Activated CD8-positive, alpha-beta memory T cell treated with anti-CD3 and anti-CD28 coated beads, Interleukin-2, amount 50 U/mL, for 1 hour (primary cell): ENCODE measurements around the gene HTR7.

Source experiments
- DNase-seq: peaks from one replicate; pipeline ENCODE4 v3.0.0-alpha.2; 2020; ENCODE audit errors: extremely low read depth

Gene HTR7

DNA sequence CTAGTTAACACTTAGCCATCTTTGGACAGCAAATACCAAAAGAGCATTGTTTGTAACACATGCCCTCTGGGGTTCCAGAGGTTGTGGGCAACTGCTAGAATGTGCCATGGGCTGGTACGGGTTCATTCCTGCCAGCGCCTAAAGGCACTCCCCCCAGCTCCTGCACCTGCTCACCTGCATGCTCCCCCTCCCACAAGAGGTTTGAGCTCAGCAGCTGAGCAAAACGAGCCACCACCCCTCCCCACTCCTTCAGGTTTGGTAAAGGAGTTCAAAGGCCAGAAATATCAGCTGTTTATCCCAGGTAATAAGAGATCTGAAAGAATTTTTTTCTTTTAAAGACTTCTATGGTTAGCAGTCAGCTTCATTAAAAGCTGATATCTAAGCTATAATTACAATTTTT lies 53.5 kb downstream of the HTR7 start:
- no peak for DNase-seq

DNA sequence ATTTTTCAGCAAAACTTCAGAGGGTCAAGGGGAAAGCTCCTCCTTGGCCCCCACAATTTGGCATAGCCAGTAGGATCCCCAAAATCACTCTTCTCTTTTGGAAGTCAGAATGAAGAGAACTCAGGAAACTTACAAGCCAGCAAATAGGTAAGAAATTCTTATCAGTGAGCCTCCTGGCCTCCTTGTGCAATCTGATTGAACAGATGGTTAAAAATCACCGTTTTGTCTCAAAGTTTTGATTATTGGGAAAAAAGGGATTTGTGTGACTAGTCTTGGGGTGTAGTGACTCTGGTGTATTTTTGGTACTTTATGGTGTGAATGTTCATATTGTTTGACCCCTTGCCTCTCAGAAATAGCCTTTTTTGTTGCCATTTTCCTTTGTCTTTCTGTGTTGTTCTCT lies 56.2 kb downstream of the HTR7 start:
- DNase-seq = no peak

DNA sequence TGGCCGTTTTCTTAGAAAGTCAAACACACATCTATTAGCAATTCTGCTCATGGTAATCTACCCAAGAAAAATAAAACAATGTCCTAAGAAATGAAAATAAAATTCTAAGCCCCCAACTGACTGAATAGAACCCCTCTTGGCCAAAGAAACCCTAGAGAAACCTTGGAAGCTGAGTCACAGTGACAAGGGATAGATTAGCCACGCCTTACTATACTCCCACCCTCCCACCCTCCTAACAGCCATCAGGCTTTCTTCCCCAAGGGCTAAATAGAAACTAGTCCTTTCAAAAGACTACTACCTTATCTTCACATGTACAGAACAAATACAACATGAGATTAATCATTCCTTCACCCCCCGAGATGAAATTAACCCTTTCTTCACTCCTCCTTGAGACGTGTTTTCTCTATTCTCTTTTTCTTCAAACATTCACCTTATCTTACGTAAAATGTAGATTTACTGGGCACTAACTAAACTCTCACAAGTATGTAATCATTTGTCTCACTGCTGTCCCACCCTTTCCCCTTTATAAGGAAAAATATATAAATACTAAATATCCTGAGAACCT lies 57.5 kb downstream of the HTR7 start:
- no peak for DNase-seq

DNA sequence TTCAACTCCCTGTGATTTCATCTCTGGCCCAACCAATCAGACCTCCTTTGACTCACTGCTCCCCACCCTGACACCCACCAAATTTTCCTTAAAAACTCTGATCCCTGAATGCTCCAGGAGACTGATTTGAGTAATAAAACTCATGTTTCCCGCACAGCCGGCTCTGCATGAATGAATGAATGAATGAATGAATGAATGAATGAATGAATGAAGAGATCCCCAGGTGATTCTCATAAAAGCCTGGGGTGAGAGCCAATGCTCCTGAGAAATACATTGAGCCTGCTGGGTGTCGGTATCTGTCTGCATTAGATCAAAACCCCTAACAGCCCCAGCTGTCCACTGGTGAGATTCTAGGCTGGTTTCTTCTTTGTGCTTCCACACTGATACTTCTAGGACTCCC lies 58.7 kb downstream of the HTR7 start:
- no peak for DNase-seq

DNA sequence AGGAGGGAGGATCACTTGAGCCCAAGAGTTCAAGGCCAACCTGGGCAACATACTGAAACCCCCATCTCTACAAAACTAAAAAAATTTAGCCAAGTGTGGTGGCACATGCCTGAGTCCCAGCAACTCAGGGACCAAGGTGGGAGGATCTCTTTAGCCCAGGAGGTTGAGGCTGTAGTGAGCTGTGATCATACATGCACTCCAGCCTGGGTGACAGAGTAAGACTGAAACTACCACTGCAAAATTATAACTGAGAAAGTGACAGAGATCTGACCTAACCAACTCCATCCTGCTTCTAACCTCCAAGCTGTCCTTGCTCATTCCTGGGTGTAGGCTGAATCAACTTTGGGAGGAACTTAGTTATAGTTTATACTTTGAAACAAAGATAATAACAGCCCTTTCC lies 59.4 kb downstream of the HTR7 start:
- no peak for DNase-seq

DNA sequence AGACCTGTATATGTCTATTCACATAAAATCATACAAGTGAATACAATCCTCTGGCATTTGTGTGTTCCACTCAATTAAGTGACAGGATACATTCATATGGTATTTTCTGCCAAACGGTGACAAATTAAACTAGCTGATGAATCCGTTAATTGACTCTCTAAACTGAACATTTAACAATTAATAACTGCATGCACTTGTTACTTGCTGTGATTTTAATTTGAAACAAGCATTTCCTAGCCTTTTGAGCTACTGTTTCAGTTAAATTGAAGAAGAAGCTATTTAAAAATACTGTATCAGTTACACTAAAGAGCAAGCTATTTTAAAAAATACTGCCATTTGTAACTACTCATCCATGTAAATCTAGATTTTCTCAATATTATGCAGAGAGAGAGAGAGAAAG lies 67.4 kb downstream of the HTR7 start:
- no peak for DNase-seq

DNA sequence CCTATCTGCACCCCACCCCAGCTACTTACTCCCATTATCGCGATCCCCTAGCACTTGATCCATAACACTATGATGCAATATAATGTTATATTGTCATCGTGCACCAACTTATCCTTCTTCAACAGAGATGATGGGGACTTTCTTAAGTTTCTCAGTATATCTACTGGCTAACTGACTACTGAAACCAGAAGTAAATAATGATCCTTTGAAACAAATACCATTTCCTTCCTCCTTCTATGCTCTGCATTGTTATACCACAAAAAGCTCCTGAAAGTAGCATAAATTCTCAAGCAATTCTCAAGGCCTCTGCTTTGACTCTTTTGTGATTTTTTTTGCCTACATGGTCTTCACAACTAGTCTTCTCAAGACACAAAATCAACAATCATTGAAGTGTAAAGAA lies 68.9 kb downstream of the HTR7 start:
- DNase-seq = no peak

DNA sequence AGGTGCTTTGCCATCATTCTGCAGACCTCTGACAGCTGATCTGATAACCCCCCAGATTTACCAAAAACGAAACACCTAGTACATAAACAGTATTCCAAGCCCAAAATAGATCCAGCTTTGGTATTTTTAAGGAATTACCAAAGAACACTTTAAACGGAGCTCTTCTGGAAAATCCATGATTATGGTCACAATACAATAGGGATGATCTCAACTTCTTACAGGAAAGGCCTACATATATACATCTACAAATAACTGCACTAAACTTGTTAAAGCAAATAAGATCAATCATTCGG lies 69.7 kb downstream of the HTR7 start:
- DNase-seq = no peak

DNA sequence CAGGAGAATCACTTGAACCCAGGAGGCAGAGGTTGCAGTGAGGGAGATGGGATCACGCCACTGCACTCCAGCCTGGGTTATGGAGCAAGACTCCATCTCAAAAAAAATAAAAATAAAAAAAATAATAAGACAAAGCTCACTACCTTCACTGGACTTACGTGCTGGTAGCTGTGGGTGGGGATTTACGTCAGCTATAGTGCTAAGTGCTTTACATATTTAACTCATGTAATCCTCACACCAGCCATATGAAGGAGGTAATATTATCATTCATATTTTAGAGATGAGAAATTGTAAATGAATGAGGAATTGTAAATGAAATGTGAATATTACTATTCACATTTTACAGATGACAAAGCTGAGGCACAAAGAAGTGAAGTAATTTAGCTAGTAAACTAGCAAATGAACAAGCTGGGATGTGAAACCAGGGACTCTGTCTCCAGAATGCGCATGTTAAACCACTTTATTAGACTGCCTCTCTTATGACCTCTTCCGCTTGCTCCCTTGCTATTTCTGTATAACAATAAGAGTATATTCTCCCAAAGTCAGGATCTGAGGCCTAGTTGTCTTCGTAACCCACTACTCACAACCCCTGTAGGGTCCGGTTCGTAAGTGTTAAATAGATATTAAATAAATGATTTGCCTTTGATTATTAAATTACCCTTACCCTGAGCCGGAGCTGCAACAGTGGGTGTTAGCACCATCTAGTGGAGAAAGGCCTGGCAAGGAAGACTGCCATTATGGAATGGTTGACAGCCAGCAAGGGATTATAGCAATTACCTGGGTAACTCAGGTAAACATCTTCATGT lies 70.2 kb downstream of the HTR7 start:
- DNase-seq = no peak

DNA sequence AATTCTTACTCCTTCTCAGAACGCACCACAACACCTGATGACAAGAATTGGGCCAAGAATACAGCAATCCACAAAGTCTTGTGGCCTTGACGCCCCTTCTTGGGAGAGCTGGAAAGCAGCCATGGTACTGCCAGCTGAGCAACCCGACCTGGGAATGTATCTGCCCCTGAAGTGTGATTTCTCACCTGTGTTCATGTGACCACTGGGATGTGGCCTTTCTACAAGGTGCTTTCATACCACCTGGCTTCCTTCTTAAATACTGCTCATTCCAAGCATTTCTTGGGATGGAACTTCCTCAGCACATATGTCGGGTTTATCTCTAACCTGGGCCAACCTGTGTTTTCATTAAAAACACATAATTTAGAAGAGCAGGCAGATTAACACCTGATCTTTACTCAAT lies 72.1 kb downstream of the HTR7 start:
- no peak for DNase-seq

DNA sequence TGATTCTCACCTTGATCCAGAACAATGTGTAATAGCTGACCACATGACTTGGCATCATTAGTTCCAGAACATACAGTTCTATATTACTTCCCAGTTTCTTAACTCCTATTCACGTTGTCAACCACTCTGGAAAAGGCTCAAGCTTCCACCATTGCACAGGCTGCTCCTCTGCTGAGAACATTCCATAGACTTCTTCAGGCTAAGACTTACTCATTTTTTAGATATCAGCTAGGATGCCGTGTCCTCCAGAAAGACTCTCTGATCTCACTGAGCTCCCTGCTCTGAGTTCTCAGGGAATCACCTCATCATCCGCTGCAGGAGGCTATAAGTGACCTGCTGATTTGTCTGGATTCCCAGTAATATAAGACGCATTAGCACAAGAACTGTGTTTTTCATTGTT lies 73.1 kb downstream of the HTR7 start:
- DNase-seq = no peak

DNA sequence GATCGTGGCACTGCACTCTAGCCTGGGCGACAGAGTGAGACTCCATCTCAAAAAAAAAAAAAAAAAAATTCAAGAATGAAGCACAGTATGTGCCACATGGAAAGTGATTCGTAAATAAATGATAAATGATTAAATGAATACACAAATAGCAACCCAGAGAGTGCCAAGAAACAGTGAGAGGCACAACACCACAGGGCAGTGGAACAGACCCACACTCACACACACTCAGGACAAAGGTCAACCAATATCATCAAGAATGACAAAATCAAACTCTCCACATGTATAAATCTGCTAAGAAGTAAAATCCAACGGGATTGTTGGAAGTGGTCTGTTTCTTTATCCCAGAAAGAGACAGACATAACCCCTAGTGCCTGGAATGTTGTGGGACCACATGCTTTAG lies 77.4 kb downstream of the HTR7 start:
- DNase-seq = no peak

DNA sequence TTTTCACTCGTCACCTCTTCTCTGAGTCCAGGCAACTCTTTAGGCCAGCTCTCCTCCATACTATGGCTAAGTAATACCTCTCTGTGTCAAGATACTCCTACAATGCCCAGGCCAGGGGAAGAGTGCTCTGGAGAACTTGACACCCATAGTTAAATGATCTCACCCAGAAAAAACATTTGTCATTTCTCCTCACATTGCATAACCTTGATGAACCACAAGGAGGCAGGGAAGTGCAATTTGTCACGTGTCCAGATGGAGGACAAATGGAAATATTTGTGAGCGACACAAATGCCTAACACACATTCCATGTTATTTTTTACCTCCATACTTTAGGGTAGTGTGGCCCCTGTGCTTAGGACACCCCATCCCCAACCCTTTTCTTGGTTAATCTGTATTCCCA lies 78.3 kb downstream of the HTR7 start:
- no peak for DNase-seq

DNA sequence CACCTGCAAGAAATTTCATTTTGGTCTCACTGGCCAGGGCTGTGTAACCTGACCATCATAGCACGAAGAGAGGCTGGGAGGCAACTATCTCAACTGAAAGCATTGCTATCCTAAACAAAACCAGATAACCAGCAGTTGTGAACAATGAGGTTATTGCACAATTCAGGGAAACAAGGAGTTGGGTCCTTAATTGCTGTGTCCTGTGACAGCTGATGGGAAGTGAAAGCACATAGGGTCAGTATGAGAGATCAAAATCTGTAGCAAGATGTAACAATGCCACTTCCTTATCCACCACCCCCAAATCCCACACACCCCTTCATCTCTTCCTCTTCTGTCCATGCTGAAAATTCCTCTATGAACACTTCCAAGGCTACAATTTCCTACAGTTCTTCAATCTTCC lies 80.2 kb downstream of the HTR7 start:
- DNase-seq = no peak

DNA sequence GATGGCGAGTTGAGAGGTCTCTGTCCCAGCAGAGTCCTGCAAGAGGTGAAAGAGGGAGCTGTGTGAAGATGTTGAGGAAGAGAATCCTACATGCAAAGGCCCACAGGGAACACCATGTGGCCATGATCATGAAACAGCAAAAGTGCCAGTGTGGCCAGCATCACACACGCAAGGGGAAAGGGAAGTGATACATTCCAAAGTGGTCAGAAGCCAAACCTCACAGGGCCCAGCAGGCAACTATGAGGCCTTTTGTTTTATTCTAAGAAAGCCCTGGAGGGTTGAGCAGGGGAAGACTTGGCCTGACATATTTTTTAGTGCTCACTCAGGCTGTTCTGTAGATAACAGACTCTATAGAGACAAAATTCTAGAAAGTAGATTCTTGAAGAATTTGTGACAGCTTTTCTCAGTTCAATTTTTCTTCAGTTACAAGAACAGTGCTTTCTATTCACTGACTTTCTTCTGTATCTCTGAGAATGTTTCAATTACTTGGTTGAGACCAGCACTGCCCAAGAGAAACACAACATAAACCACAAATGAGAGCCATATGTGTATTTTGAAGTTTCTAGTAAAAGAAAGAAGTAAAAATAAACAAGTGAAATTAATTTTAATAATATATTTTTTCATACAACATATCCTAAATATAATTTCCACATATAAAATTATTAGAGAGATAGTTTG lies 82.3 kb downstream of the HTR7 start:
- DNase-seq = no peak

DNA sequence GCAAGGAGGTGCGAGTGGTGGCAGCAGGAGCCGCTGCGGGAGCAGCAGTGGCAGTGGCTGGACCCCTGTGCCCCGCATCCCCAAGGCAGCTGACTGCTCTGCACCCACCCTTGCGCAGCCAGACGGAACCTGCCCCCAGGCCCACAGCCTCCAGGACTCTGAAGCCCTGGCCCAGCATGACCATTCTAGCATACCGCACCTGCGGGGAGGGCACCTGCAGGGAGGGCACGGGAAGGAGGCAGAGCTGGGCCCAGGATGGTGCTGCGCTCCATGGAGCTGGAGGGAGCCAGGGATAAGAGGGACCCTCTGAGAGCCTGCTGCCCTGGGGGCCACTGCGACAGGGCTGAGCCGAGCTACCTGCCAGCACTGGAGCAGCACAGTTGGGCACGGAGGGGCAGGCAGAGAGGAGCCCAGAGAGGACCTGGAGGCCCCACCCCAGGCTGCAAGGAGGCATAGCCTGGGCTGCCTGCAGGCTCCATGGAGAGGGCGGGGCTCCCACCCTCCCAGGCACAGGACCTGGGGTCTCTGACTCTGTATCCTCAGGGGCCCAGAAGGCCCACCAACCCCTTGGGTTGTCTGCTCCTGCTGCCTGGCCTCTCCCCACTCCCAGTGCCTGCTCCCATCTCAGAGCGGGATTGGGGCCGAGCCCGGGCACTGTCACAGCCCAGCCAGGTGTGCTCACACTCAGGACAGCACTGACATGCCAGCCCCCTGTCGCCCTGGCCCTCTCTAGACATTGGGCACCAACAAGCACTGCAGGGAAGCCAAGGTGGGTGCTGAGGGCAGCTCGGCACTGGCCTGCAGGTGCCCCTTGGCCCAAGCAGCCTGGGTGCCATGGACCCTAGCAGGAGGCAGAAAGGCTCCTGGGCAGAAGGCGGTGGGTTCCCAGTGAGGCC lies 87.6 kb downstream of the HTR7 start:
- DNase-seq = no peak

DNA sequence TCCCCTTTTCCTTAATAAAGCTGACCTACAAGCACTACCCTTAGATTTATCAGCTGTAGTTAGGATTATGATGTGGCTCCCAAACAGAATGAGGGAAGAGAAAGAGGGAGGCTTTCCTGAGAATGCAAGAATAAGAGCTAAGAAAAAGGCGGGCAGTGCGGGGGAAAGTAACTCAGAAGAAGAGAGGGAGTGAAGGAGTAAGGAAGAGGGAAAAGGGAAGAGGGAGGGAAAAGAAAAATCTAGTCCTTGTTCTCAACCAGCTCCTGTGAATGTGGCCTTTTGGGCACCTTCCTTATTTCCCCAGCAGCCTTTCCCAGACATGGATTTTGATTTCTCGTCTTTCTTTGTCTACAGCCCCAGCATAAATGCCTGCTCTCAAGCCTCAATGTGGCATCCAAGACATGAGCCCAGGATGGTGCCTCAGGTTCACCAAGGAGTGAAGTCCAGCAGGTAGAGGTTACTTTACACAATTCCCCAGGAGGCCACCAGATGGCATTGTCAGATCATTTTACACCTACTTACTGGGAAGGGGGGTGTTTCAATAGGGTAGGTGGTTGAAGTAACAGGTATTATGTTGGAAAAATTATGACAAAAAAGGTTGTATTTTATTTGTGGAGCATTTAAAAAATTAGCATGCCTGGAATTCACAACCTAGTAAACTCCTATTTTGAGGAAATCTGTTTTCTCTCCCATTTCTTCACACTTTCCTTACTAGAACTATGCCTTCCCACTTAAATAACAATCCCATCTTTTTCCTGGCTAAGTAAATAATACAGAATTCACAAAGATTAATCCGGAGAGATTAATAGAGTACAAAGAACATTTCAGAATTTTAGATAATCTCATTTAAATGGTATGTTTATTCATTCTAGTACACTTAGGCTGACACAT lies 106.5 kb downstream of the HTR7 start:
- peak; percentile 0 for DNase-seq

DNA sequence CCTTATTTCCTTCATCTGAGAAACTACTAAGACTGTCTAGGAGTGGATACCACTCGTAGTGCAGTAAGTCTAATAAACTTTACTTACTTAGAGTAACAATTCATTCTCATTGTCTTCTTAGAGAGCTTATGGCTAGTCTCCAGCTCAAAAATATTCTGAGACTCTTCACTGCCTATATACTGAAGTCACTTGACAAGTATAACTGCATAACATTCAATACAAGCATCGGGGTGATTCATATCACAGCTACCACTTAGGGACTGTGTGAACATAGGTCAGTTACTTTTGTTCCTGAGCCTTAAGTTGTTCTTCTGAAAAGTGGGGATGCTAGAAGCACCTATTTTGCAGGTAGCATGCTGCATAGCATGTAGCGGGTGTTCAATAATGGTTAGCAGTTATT lies 111.0 kb downstream of the HTR7 start:
- no peak for DNase-seq

DNA sequence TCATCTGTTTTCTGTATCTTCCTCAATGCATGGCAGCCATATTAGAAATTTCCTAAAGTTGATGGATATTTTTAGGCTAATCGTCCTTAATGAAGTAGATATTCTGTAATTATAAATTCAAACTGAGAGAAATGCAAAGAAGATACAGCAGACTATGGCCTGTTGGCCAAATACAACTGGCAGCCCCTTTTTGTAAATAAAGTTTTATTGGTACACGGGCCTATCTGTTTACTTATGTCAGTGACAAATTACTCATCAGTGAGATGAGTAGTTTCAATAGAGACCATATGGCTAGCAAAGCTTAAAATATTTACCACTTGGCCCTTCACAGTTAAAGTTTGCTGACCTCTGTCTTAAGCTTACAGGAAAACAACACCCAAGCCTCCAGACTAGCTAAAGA lies 112.3 kb downstream of the HTR7 start:
- DNase-seq = no peak

DNA sequence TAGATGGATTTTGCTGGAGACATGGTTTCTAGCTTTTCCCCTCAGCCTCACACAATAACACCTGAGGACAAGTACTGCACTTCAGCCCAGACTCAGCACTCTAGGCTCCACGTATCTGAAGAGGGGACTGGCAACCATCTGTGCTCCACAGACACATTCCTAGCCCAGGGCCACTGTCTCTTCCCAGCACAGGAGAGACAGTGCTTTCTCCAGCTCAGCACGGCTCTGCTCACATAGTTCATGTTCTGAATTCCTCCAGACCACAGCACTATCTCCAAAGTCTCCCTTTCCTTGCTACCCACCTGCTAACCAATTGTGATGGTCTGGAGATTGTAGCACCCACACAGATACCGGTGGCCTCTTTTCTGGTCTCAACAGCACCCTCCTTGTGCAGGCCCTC lies 114.5 kb downstream of the HTR7 start:
- no peak for DNase-seq

DNA sequence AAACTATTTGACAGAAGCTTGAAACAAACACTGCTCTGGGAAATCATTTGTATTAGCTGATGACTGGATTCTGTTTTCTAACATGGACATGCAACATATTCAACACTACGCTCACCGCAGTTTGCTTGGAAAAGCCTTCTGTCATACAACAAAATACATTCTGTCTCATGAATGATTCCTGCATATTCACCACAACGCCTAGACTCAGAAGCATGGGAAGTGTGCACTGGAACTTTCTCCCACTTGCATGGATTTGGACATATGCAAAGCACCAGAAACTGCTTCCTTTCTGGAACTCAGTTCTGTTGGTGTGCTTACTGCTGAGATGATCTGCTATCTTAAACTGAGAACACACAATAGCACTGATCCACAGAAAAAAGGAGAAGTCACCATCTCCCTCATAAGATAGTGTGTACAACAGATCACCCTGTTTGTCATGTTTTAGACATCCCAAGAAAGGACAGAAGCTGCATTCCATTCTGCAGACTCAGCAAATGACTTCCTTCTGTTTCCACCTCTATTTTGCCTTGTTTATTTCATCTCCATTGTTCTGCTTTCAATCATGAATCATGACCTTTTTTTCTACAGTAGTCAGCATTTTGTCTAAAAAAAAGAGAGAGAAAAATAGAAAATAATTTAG lies 115.8 kb downstream of the HTR7 start:
- DNase-seq = no peak
